MM.1S (cell line): Measurements from ENCODE around the gene FBLN1.

Experiments
- DNase-seq: peaks from one replicate; pipeline ENCODE4 v3.0.0-alpha.2; 2015
- H2AFZ ChIP-seq: fragments of 300-600 bp; sonication (generic); 2 replicates; pipeline ENCODE4 v1.6.0; 2016; ENCODE audit warnings: antibody characterized with exemption, low read length
- H3F3A ChIP-seq: fragments of 300-600 bp; sonication (generic); 2 replicates; pipeline ENCODE4 v1.6.1; 2016; ENCODE audit warnings: mild to moderate bottlenecking, antibody characterized with exemption, low read length, moderate library complexity, mixed read lengths; ENCODE audit not compliant: insufficient read depth
- H3K27ac ChIP-seq: fragments of 300-600 bp; sonication (generic); 2 replicates; pipeline ENCODE4 v1.5.1; 2016; ENCODE audit warnings: mild to moderate bottlenecking, low read length
- H3K27me3 ChIP-seq: fragments of 300-600 bp; sonication (generic); replicated peaks from 2 replicates; pipeline ENCODE4 v1.6.0; 2016; ENCODE audit warnings: low read length; ENCODE audit not compliant: insufficient read depth
- H3K36me3 ChIP-seq: fragments of 300-600 bp; sonication (generic); replicated peaks from 2 replicates; pipeline ENCODE4 v1.6.1; 2016; ENCODE audit warnings: mild to moderate bottlenecking, low read length, mixed read lengths; ENCODE audit not compliant: insufficient read depth
- H3K4me1 ChIP-seq: fragments of 300-600 bp; sonication (generic); 2 replicates; pipeline ENCODE4 v1.6.1; 2016; ENCODE audit warnings: low read length, mixed read lengths
- H3K4me2 ChIP-seq: fragments of 300-600 bp; sonication (generic); 2 replicates; pipeline ENCODE4 v1.6.0; 2016; ENCODE audit warnings: low read depth, low read length
- H3K4me3 ChIP-seq: fragments of 300-600 bp; sonication (generic); 2 replicates; pipeline ENCODE4 v1.5.1; 2016; ENCODE audit warnings: low read length, mixed read lengths
- H3K79me2 ChIP-seq: fragments of 300-600 bp; sonication (generic); 2 replicates; pipeline ENCODE4 v1.6.1; 2016; ENCODE audit warnings: mixed run types, low read length, mixed read lengths
- H3K9ac ChIP-seq: fragments of 300-600 bp; sonication (generic); 2 replicates; pipeline ENCODE4 v1.6.1; 2016; ENCODE audit warnings: low read length, mixed read lengths
- H3K9me2 ChIP-seq: fragments of 300-600 bp; sonication (generic); replicated peaks from 2 replicates; pipeline ENCODE4 v1.6.1; 2016; ENCODE audit warnings: mild to moderate bottlenecking, low read length, mixed read lengths; ENCODE audit not compliant: insufficient read depth
- H3K9me3 ChIP-seq: fragments of 300-600 bp; sonication (generic); replicated peaks from 2 replicates; pipeline ENCODE4 v1.6.1; 2016; ENCODE audit warnings: mild to moderate bottlenecking, low read length, mixed read lengths; ENCODE audit not compliant: insufficient read depth
- H4K20me1 ChIP-seq: fragments of 300-600 bp; sonication (generic); 2 replicates; pipeline ENCODE4 v1.6.1; 2016; ENCODE audit warnings: mild to moderate bottlenecking, low read length, moderate library complexity, mixed read lengths; ENCODE audit not compliant: insufficient read depth
- EZH2 ChIP-seq: fragments of 300-600 bp; sonication (generic); optimal IDR thresholded peaks from 2 replicates; pipeline ENCODE3; 2017; ENCODE audit warnings: low read depth, mild to moderate bottlenecking, antibody characterized with exemption, low read length, mixed read lengths
- EZH2phosphoT487 ChIP-seq: fragments of 300-600 bp; sonication (generic); IDR thresholded peaks from 2 replicates; pipeline ENCODE4 v1.6.1; 2018; ENCODE audit warnings: antibody characterized with exemption, low read length
- TF ChIP-seq, protein P1 (sequence below): fragments of 300-600 bp; sonication (generic); IDR thresholded peaks from 2 replicates; pipeline ENCODE4 v1.5.1; 2016; ENCODE audit warnings: antibody characterized with exemption, low read length, mixed read lengths

The FBLN1 gene

DNA sequence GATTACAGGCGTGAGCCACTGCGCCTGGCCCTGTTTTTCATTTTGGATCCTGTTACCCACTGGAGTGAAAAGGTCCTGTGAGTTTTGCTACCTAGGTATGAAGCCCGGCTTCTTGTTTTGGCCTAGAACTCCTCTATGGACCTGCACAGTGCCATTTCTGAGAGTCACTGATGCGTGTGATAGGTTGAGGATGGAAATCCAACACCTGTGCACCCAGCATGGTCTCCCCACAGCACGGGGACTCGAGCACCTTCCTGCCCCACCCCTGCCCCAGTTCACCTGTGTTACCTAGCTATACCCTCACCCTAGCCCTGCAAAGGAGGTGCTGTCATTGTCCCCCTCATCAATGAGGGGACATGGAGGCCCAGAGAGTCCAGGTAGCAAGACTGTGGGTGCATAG lies 5.1 kb downstream of the FBLN1 start:
- Histone ChIP-seq H3K9ac (no peak overlapping the region), H3K9me3 (no peaks in the 10 kb centered on the region), H3K36me3 (no peaks in the 10 kb centered on the region), H3K27ac (no peak overlapping the region), H3K4me2 (no peak overlapping the region), H3F3A (no peaks in the 10 kb centered on the region), H3K4me1 (no peaks in the 10 kb centered on the region), H2AFZ (no peak overlapping the region), H3K4me3 (no peak overlapping the region), H3K27me3 (peaks cover 89% of the 10 kb centered on the region), H3K9me2 (no peaks in the 10 kb centered on the region), H4K20me1 (no peaks in the 10 kb centered on the region), H3K79me2 (no peaks in the 10 kb centered on the region)
- DNase-seq: no peak
- TF ChIP-seq EZH2phosphoT487 (no peak), EZH2 (no peak)
- TF ChIP-seq, protein P1, sequence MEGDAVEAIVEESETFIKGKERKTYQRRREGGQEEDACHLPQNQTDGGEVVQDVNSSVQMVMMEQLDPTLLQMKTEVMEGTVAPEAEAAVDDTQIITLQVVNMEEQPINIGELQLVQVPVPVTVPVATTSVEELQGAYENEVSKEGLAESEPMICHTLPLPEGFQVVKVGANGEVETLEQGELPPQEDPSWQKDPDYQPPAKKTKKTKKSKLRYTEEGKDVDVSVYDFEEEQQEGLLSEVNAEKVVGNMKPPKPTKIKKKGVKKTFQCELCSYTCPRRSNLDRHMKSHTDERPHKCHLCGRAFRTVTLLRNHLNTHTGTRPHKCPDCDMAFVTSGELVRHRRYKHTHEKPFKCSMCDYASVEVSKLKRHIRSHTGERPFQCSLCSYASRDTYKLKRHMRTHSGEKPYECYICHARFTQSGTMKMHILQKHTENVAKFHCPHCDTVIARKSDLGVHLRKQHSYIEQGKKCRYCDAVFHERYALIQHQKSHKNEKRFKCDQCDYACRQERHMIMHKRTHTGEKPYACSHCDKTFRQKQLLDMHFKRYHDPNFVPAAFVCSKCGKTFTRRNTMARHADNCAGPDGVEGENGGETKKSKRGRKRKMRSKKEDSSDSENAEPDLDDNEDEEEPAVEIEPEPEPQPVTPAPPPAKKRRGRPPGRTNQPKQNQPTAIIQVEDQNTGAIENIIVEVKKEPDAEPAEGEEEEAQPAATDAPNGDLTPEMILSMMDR: no peak

DNA sequence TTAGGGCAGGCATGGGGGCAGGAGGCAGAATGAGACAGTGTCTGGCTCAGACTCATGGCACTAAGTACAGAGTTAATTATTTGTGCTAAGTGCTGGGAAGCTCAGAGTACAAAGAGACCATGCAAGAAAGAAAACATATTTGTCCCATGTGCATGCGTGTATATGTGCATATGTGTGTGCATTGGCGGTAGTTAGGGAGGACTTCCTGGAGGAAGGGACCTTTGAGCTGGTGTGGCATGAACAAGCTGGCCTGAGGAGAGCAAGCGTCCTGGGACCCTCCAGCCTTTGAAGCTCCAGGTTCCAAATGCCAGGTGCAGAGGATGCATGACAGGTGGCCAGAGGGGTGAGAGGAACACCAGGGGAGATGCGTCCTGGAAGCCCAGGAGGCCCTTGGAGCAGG lies 6.1 kb downstream of the FBLN1 start:
- no peak overlapping the region for H2AFZ ChIP-seq
- H3K4me1 ChIP-seq: no peaks in the 10 kb centered on the region
- TF ChIP-seq EZH2: no peak
- no peak for TF ChIP-seq EZH2phosphoT487
- TF ChIP-seq, protein P1: no peak
- H3K27ac ChIP-seq: no peak overlapping the region
- no peaks in the 10 kb centered on the region for H3K79me2 ChIP-seq
- DNase-seq: no peak
- no peaks in the 10 kb centered on the region for H3F3A ChIP-seq
- H3K9ac ChIP-seq: no peak overlapping the region
- H3K4me3 ChIP-seq: no peak overlapping the region
- H3K36me3 ChIP-seq: no peaks in the 10 kb centered on the region
- H4K20me1 ChIP-seq: no peaks in the 10 kb centered on the region
- H3K27me3 ChIP-seq: peaks cover 91% of the 10 kb centered on the region
- no peaks in the 10 kb centered on the region for H3K9me3 ChIP-seq
- H3K4me2 ChIP-seq: no peak overlapping the region
- no peaks in the 10 kb centered on the region for H3K9me2 ChIP-seq

DNA sequence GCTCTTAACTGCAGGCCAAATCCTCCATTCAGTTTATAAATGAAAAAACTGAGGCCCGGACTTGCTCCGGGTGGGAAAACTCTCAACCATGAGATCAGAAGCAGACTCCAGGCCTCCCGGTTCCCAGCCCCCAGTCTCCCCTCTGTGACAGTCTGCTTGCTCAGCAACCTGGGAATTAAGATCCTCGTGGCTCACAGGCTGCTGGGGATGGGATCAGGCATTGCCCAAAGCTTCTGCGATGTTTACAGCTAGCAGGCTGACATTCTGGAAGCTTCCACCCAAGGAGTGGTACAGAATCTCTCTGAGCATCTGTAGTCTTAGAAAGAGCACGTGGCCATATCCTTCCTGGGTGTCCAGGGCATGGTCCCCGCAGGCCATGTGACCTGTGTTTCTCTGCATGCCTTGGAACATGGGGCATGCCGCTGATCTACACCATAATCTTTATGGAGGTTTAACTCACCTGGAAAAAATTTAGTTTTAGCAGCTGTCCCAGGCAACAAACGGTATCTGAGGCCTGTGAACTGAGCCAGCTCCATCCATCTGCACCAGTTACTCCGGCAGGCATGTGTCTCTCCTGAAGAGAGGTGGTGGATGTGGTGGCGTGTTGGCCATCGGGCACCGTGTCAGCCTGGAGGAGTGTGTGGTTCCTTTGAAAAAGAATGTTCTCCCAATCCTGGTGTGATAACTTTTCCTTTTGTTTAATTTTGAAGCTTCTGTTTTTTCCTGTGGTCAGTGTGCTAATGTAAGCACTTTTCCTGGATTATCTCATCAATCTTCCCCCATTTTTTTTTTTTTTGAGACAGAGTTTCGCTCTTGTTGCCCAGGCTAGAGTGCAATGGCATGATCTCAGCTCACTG lies 7.9 kb downstream of the FBLN1 start:
- no peak overlapping the region for H3K27ac ChIP-seq
- no peaks in the 10 kb centered on the region for H3F3A ChIP-seq
- no peak overlapping the region for H3K4me2 ChIP-seq
- no peaks in the 10 kb centered on the region for H3K36me3 ChIP-seq
- no peak overlapping the region for H3K9ac ChIP-seq
- DNase-seq: no peak
- no peaks in the 10 kb centered on the region for H3K79me2 ChIP-seq
- no peak overlapping the region for H3K4me3 ChIP-seq
- H3K9me2 ChIP-seq: no peaks in the 10 kb centered on the region
- H3K9me3 ChIP-seq: no peaks in the 10 kb centered on the region
- no peaks in the 10 kb centered on the region for H3K4me1 ChIP-seq
- H3K27me3 ChIP-seq: peaks cover 92% of the 10 kb centered on the region
- no peak overlapping the region for H2AFZ ChIP-seq
- TF ChIP-seq EZH2: no peak
- no peak for TF ChIP-seq EZH2phosphoT487
- TF ChIP-seq, protein P1: no peak
- H4K20me1 ChIP-seq: no peaks in the 10 kb centered on the region
